OCI-LY3 (cell line): Measurements from ENCODE around the gene ZNF608.

Source experiments
- H2AFZ ChIP-seq: fragments of 200-600, 300-600 bp; shearing (Covaris generic); 2 replicates; pipeline ENCODE4 v1.6.0; 2014; ENCODE audit warnings: antibody characterized with exemption, low read depth, low read length
- H3K27ac ChIP-seq: fragments of 200-600, 300-600 bp; sonication (generic); 2 replicates; pipeline ENCODE4 v1.5.1; 2014; ENCODE audit warnings: mild to moderate bottlenecking, low read length, moderate library complexity, mixed read lengths
- H3K27me3 ChIP-seq: fragments of 200-600, 300-600 bp; sonication (generic); 2 replicates; pipeline ENCODE4 v1.6.1; 2014; ENCODE audit warnings: low read depth, low read length, mixed read lengths
- H3K36me3 ChIP-seq: fragments of 200-600, 300-600 bp; sonication (generic); replicated peaks from 2 replicates; pipeline ENCODE3; 2014; ENCODE audit warnings: low read depth, low read length, mixed read lengths
- H3K4me1 ChIP-seq: fragments of 300-600, 200-600 bp; sonication (generic); 2 replicates; pipeline ENCODE4 v1.6.1; 2014; ENCODE audit warnings: low read length, mixed read lengths
- H3K4me2 ChIP-seq: fragments of 200-600, 300-600 bp; sonication (generic); 2 replicates; pipeline ENCODE4 v1.6.1; 2014; ENCODE audit warnings: low read length, mixed read lengths
- H3K4me3 ChIP-seq: fragments of 300-600, 200-600 bp; sonication (generic); 2 replicates; pipeline ENCODE4 v1.5.1; 2014; ENCODE audit warnings: antibody characterized with exemption, mild to moderate bottlenecking, low read length, moderate library complexity
- H3K79me2 ChIP-seq: fragments of 300-600, 200-600 bp; shearing (Covaris generic); 2 replicates; pipeline ENCODE4 v1.6.1; 2014; ENCODE audit warnings: mild to moderate bottlenecking, low read length, mixed read lengths
- H3K9ac ChIP-seq: fragments of 300-600, 200-600 bp; shearing (Covaris generic); 2 replicates; pipeline ENCODE4 v1.6.0; 2014; ENCODE audit warnings: mild to moderate bottlenecking, low read length, moderate library complexity
- H3K9me3 ChIP-seq: fragments of 200-600, 300-600 bp; shearing (Covaris generic); 2 replicates; pipeline ENCODE4 v1.6.1; 2014; ENCODE audit warnings: low read length, mixed read lengths; ENCODE audit not compliant: insufficient read depth
- H4K20me1 ChIP-seq: fragments of 200-600, 300-600 bp; sonication (generic); 2 replicates; pipeline ENCODE4 v1.6.1; 2016; ENCODE audit warnings: low read length, mixed read lengths; ENCODE audit not compliant: insufficient read depth
- EZH2phosphoT487 ChIP-seq: fragments of 200-600 bp; shearing (Covaris generic); IDR thresholded peaks from 2 replicates; pipeline ENCODE4 v1.6.1; 2018; ENCODE audit warnings: antibody characterized with exemption, mixed run types, low read depth
- TF ChIP-seq, protein P1 (sequence below): fragments of 200-600, 300-600 bp; sonication (generic); IDR thresholded peaks from 2 replicates; pipeline ENCODE4 v1.5.1; 2014; ENCODE audit warnings: antibody characterized with exemption, low read length, low read depth

The ZNF608 gene

DNA sequence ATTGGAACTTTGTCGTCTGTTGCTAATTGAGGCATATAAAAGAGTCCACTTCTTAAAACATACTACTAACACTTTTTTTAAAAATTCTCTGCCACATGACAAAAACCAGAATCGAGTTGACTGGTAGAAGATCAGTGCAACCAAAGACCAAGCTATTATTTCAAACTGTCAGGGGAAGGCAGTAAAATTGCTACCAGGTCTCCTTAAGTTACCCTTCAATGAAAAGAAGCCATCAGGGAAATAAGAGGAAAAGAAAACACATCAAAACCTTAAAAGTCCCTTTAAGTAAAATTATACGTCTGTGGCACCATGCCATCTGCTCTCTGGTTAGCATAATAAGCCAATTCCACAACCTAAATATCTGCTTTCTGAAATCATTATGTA is 9.6 kb downstream of the ZNF608 start:
- H2AFZ ChIP-seq = no peak overlapping the region
- no peaks in the 10 kb centered on the region for H3K36me3 ChIP-seq
- TF ChIP-seq, protein P1, sequence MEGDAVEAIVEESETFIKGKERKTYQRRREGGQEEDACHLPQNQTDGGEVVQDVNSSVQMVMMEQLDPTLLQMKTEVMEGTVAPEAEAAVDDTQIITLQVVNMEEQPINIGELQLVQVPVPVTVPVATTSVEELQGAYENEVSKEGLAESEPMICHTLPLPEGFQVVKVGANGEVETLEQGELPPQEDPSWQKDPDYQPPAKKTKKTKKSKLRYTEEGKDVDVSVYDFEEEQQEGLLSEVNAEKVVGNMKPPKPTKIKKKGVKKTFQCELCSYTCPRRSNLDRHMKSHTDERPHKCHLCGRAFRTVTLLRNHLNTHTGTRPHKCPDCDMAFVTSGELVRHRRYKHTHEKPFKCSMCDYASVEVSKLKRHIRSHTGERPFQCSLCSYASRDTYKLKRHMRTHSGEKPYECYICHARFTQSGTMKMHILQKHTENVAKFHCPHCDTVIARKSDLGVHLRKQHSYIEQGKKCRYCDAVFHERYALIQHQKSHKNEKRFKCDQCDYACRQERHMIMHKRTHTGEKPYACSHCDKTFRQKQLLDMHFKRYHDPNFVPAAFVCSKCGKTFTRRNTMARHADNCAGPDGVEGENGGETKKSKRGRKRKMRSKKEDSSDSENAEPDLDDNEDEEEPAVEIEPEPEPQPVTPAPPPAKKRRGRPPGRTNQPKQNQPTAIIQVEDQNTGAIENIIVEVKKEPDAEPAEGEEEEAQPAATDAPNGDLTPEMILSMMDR = no peak
- no peak for TF ChIP-seq EZH2phosphoT487
- H3K79me2 ChIP-seq = no peaks in the 10 kb centered on the region
- no peak overlapping the region for H3K4me3 ChIP-seq
- no peak overlapping the region for H3K9ac ChIP-seq
- H4K20me1 ChIP-seq = no peaks in the 10 kb centered on the region
- peaks cover 3% of the 10 kb centered on the region; the same call in 1 of the 2 replicates for H3K27me3 ChIP-seq
- peak overlapping the region; percentile 41 for H3K4me2 ChIP-seq
- no peak overlapping the region for H3K27ac ChIP-seq
- no peaks in the 10 kb centered on the region for H3K9me3 ChIP-seq
- H3K4me1 ChIP-seq = peaks cover 47% of the 10 kb centered on the region

DNA sequence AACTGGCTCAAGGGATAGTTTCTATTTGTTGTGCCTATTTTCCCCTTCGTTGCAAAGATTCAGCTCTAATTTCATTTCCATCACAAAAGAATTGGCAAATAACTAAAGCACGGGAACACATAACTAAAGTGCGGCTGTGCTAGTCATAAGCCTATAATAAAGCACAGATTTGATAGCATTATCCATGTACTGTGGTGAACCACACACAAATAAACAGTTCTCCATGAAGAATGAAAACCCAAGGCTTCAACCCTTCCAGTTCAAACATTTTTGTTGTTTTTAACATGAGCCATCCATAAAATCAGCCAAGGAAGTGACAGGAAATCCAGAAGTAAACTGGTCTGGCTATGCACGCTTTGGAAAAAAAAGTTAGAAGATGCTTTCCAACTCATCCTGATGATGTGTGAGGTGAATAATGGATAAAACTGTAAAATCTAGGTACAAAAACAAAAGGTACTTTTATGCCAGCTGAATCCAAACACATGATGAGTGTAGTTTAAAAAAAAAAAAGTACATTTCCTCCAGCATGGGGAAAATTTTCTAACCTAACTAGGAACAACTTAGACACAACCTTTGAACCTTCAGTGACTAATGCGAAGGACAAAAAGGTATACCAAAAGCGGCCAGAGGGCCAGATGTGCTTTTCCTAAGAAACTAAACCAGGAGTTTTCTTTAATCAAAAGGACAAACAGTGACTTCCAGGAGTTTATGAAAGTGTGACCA is 10.2 kb downstream of the ZNF608 start:
- Histone ChIP-seq H3K9me3 (no peaks in the 10 kb centered on the region), H3K9ac (no peak overlapping the region), H3K27me3 (peaks cover 3% of the 10 kb centered on the region; the same call in 1 of the 2 replicates), H3K4me2 (peak overlapping the region; percentile 83), H2AFZ (no peak overlapping the region), H3K4me1 (peaks cover 47% of the 10 kb centered on the region), H3K79me2 (no peaks in the 10 kb centered on the region), H4K20me1 (no peaks in the 10 kb centered on the region), H3K4me3 (no peak overlapping the region), H3K27ac (no peak overlapping the region), H3K36me3 (no peaks in the 10 kb centered on the region)
- TF ChIP-seq, protein P1 = no peak
- TF ChIP-seq EZH2phosphoT487 = no peak

DNA sequence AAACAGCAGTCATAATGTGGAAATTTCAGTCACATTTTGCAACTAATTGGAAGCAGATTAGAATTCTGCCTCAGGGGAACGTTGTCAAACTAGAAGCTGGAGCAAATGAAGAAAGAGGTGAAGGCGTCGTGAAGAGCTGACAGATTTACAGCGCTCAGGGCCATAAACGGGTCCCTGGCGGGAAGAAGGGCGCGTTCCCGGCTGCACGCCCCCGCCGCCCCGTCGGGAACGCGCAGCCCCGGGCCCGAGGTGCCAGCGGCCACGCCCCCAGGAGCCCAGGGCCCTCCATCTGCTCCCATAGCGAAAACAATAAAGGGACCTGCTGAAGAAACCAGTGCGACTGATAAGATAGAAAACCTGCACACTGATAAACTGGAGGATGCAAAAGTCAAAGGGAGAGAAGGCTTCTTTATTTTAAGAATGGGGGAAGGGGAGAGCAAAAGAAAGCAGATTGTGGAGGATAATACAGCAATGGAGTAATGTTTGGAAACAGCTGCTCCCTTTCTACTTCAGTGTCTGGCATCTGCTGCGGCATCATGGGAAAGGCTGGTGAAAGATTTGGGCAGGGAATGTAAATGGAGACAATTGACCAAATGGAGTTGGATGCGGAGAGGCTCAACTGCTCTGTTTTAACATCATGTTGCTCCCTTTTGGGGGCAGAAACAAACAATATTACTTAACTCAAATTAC is 11.1 kb downstream of the ZNF608 start:
- TF ChIP-seq EZH2phosphoT487 = no peak
- TF ChIP-seq, protein P1 = no peak
- Histone ChIP-seq H3K9me3 (no peaks in the 10 kb centered on the region), H3K27me3 (peaks cover 3% of the 10 kb centered on the region; the same call in 1 of the 2 replicates), H3K4me2 (peak overlapping the region; percentile 83), H4K20me1 (no peaks in the 10 kb centered on the region), H3K4me1 (peaks cover 41% of the 10 kb centered on the region), H3K9ac (peak overlapping the region; percentile 38), H3K27ac (no peak overlapping the region), H2AFZ (peak overlapping the region; percentile 50; the same call in 1 of the 2 replicates), H3K4me3 (peak overlapping the region; percentile 72), H3K79me2 (no peaks in the 10 kb centered on the region), H3K36me3 (no peaks in the 10 kb centered on the region)

DNA sequence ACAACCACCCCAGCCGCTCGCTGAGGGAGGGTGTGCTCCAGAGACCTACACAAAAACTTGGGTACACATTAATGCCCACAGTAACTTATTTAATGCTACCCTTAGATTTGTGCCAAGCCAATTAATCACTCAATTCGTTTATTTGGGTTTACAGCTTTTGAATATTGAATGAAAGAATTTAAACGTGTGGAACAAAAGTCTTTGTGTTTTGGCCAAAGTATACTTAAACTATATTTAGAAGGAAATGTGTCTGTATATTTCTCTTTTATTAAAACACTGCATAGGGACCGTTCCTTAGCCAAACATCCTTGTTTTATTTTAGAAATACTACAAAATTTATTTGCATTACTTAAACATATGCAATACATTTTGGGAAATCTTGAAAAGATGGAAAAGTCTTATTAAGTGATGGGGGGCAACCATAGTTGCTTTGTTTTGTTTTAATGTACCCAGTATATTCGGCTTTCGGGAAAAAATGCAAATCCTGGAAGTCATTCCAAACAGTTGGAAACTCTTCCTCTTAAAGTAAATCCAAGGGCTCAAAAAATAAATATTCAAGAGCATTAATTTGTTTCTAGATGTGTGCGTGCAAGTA is 11.8 kb downstream of the ZNF608 start:
- no peak for TF ChIP-seq EZH2phosphoT487
- TF ChIP-seq, protein P1 = no peak
- H3K4me2 ChIP-seq = peak overlapping the region; percentile 83
- peak overlapping the region; percentile 72 for H3K4me3 ChIP-seq
- H3K36me3 ChIP-seq = no peaks in the 10 kb centered on the region
- H3K27me3 ChIP-seq = peaks cover 3% of the 10 kb centered on the region; the same call in 1 of the 2 replicates
- H3K9me3 ChIP-seq = no peaks in the 10 kb centered on the region
- no peak overlapping the region for H3K27ac ChIP-seq
- H2AFZ ChIP-seq = no peak overlapping the region
- H3K4me1 ChIP-seq = peaks cover 38% of the 10 kb centered on the region
- H3K9ac ChIP-seq = peak overlapping the region; percentile 38; the same call in 1 of the 2 replicates
- no peaks in the 10 kb centered on the region for H3K79me2 ChIP-seq
- H4K20me1 ChIP-seq = no peaks in the 10 kb centered on the region
